BE2C (cell line): ENCODE data around the gene MPP3.

Experiments used
- DNase-seq: peaks from one replicate; pipeline ENCODE4 v3.0.0-alpha.2; 2020
- H3K27me3 ChIP-seq: fragments of 250-450 bp; sonication (Bioruptor Pico); 2 replicates; pipeline ENCODE4 v1.5.1; 2020; ENCODE audit warnings: mild to moderate bottlenecking
- H3K36me3 ChIP-seq: fragments of 250-450 bp; sonication (Bioruptor Pico); 2 replicates; pipeline ENCODE4 v1.5.1; 2020; ENCODE audit warnings: mild to moderate bottlenecking
- H3K4me1 ChIP-seq: fragments of 250-450 bp; sonication (Bioruptor Pico); 2 replicates; pipeline ENCODE4 v1.5.1; 2020
- H3K4me3 ChIP-seq: 2 replicates; pipeline ENCODE4 v1.5.1; 2011; ENCODE audit warnings: low read depth, low read length
- H3K9me3 ChIP-seq: fragments of 250-450 bp; sonication (Bioruptor Pico); 2 replicates; pipeline ENCODE4 v1.5.1; 2020
- TF ChIP-seq, protein P1 (sequence below): IDR thresholded peaks from 2 replicates; pipeline ENCODE4 v1.5.1; 2012; ENCODE audit warnings: mild to moderate bottlenecking, low read depth, low read length

The MPP3 gene

DNA sequence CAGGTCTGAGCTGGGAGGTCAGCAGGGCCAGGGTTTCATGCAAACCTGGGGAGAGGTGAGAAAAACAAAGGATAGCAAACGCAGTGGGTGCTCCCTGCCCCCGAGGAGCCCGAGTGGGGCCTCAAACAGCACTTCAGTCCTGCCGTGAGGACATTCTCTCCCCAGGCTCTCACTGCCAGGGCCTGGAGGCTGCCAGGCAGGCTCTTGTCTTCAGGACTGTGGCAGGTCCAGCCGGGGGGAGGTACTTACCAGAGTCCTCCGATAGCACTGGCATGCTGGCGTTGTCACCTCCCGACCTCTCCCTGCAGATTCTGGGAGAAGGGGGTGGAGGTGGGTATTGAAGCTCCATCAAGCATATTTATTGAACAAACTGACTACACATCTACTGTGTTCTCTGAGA, 1.3 kb downstream of the MPP3 start:
- no peak overlapping the region for H3K4me3 ChIP-seq
- no peaks in the 10 kb centered on the region for H3K36me3 ChIP-seq
- TF ChIP-seq, protein P1, sequence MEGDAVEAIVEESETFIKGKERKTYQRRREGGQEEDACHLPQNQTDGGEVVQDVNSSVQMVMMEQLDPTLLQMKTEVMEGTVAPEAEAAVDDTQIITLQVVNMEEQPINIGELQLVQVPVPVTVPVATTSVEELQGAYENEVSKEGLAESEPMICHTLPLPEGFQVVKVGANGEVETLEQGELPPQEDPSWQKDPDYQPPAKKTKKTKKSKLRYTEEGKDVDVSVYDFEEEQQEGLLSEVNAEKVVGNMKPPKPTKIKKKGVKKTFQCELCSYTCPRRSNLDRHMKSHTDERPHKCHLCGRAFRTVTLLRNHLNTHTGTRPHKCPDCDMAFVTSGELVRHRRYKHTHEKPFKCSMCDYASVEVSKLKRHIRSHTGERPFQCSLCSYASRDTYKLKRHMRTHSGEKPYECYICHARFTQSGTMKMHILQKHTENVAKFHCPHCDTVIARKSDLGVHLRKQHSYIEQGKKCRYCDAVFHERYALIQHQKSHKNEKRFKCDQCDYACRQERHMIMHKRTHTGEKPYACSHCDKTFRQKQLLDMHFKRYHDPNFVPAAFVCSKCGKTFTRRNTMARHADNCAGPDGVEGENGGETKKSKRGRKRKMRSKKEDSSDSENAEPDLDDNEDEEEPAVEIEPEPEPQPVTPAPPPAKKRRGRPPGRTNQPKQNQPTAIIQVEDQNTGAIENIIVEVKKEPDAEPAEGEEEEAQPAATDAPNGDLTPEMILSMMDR, result no peak
- no peaks in the 10 kb centered on the region for H3K4me1 ChIP-seq
- H3K9me3 ChIP-seq, result no peaks in the 10 kb centered on the region
- peaks cover 7% of the 10 kb centered on the region for H3K27me3 ChIP-seq
- no peak for DNase-seq

DNA sequence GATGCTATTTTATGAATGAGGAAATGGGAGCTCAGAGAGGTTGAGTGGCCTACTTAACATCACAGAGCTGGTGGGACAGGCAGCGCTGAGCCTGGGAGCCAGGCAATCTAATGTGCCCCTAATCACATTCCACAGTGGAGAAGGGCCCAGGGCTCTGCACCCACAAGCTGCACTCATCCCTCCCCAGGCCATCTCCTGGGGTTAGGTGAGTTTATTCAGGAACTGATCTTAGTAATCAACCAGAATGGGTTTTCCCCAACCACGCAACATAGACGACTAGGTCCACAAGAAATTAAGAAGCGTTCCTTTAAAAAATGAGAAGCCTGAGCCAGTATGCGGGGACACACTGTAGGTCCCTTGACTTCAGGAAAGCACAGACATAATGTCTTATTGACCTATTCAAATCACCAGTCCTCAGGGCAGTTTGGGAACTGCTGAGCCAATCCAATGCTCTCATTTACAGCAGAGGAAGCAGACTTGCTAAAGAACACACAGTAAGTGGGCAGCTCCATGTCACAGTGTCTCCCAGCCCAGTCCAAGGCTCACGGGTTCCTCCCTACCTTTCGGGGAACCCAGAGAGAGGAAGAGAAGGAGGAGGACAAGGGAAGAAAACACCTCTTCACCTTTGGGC, 2.3 kb downstream of the MPP3 start:
- H3K4me3 ChIP-seq, result no peak overlapping the region
- H3K36me3 ChIP-seq, result no peaks in the 10 kb centered on the region
- no peak for DNase-seq
- no peaks in the 10 kb centered on the region for H3K9me3 ChIP-seq
- peaks cover 7% of the 10 kb centered on the region for H3K27me3 ChIP-seq
- H3K4me1 ChIP-seq, result no peaks in the 10 kb centered on the region
- TF ChIP-seq, protein P1, result no peak

DNA sequence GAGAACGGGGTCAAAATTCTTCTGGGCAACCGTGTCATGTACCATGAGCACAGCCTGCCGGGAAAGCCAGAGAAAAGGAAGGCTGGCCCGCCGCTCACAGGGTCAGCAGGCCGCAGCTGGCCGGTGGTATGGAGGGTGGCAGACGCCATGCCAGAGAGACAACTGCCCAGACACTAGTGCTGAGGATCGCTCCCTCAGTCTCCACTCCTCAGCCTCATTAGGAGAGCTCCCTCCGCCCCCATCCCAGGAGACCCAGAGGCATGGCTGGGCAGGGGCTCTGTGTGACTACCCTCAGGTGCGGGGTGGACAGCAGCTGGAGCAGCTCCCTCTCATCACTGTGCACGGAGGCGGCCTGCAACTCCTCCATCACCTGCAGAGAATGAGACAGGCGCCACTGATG, 3.2 kb downstream of the MPP3 start:
- DNase-seq, result no peak
- Histone ChIP-seq H3K27me3 (peaks cover 7% of the 10 kb centered on the region), H3K4me3 (no peak overlapping the region), H3K4me1 (no peaks in the 10 kb centered on the region), H3K36me3 (no peaks in the 10 kb centered on the region), H3K9me3 (no peaks in the 10 kb centered on the region)
- TF ChIP-seq, protein P1, result no peak

- DNase-seq, result no peak
- TF ChIP-seq, protein P1, result no peak
- no peak overlapping the region for H3K4me3 ChIP-seq
- no peaks in the 10 kb centered on the region for H3K4me1 ChIP-seq
- no peaks in the 10 kb centered on the region for H3K9me3 ChIP-seq
- no peaks in the 10 kb centered on the region for H3K27me3 ChIP-seq
- H3K36me3 ChIP-seq, result no peaks in the 10 kb centered on the region
Observed at GRCh38 chr17:43827596-43827995, 5.3 kb downstream of the MPP3 start.

GRCh38 chr17:43826206-43826605, 6.7 kb downstream of the MPP3 start:
- Histone ChIP-seq H3K4me1 (no peaks in the 10 kb centered on the region), H3K9me3 (no peaks in the 10 kb centered on the region), H3K4me3 (no peak overlapping the region), H3K27me3 (no peaks in the 10 kb centered on the region), H3K36me3 (no peaks in the 10 kb centered on the region)
- DNase-seq, result no peak
- TF ChIP-seq, protein P1, result no peak

DNA sequence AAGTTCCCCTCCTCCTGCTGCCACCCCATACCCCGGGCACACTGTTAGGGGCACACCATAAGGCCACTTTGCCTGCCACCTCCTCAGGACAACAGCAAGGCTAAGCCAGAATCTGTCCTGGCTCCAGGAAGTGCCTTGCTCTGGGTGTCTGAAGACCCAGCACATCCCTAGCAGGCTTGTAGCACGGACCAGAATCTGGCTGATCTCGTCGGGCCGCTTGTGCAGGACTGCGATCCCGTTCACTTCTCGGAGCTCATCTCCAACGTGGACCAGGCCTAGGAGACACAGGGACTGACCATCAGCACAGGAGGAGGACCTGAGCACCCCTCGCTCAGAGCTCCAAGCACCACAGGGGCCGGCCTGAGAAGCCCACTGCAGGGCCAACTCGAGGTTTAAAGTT, 7.4 kb downstream of the MPP3 start:
- TF ChIP-seq, protein P1, result no peak
- H3K27me3 ChIP-seq, result no peaks in the 10 kb centered on the region
- no peaks in the 10 kb centered on the region for H3K9me3 ChIP-seq
- H3K36me3 ChIP-seq, result no peaks in the 10 kb centered on the region
- DNase-seq, result no peak
- no peak overlapping the region for H3K4me3 ChIP-seq
- no peaks in the 10 kb centered on the region for H3K4me1 ChIP-seq
